CD4-positive, alpha-beta T cell treated with Interleukin-21 for 1 hour (primary cell): ENCODE results near the gene SAC3D1.
"Not testable (repeated sequence)": the region's sequence is repeated elsewhere in the genome, so short reads cannot be mapped to it uniquely, and the experiment has no call there.

ENCODE experiments used
- DNase-seq: peaks from one replicate; pipeline ENCODE4 v3.0.0-alpha.2; 2020

SAC3D1 gene

DNA sequence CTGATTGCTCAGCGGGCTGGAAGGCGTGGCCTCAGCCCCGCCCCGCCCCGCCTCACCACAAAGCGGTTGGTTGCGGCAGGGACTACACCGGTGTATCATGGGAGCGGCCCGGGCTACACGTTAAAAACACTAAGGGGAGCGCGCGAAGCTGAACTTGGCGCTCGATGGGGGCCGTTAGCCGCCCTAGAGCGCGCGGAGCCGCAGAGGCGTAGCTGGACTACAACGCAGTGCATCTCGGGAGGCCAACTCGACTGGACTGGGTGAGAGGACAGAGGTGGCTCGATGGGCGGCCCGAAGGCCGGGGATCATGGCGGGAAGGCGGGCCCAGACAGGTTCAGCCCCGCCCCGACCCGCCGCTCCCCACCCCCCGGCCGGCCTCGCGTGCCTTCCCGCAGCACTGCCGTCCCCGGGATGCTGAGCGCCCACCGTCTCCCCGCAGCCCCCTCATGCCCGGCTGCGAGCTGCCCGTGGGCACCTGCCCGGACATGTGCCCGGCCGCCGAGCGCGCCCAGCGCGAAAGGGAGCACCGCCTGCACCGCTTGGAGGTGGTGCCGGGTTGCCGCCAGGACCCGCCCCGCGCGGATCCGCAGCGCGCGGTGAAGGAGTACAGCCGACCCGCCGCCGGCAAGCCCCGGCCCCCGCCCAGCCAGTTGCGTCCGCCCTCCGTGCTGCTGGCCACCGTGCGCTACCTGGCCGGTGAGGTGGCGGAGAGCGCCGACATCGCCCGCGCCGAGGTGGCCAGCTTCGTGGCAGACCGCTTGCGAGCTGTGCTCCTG is at the start of gene SAC3D1:
Gene SAC3D1, plus strand, starts transcription at position 364 of the 776 bp plus-strand sequence. Its CDS starts 83 bp downstream, at position 447.
- peak; percentile 91 for DNase-seq

DNA sequence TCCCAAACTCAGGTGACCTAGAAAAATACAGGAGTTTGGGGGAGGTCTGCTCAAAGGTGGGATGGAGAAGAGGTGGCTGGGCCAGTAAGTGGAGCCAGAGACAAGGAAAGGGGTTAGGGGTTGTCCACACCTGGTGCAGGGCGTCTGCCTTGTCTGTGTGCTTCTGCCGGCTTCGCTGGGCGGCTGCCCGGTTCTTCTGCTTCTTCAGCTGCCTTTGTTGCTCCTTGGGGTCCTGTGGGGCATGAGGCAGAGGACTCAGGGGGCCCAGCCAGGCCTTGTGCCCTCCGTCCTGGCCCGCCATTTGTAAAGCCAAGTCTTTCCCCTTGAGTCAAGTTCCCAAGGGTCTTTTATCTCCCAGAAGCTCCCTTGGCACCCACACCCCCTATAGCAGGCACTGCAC is 46.7 kb upstream of the SAC3D1 start:
- no peak for DNase-seq

DNA sequence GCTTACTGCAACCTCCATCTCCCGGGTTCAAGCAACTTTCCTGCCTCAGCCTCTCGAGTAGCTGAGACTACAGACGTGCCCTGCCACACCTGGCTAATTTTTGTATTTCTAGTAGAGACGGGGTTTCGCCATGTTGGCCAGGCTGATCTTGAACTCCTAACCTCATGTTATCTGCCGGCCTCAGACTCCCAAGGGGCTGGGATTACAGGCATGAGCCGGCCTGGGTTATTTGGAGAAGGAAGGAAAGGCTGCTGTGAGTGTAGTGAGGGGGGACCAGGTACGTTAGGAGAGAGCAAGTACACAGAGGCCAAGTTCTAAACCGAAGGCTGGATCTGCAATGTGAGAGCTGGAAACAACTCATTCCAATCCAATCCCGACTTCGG is 44.7 kb upstream of the SAC3D1 start:
- DNase-seq = no peak

DNA sequence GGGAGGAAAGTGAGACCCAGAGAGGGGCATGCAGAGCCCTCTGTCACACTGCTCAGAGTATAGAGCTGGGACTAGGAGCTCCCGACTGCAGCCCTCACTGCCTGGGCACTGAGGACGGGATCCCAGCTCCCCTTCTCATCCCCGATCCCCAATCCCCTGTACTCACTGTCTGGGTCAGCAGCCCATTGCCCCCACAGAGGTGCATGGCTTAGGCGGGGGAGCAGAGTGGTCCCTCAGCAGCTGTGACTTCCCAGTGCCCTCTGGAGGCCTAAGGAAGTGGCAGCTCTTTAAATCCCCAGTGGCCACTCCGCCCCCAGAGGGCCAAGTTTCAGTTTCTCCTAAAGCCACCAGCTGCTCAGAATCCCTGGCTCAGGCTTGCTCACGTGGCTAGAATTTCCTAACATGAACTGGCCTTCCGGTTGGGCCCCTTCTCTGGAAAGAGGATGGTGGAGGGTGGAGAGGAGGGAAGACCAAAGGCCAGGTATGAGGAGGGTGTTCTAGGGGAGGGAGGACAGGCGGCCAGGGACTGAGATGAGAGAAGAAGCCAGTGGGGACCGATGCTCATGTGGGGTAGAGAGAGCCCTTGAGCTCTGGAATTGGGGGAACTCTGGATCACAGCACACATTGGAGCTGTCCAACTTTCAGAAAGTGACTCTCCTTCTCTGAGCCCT is 44.2 kb upstream of the SAC3D1 start, which contains the start of gene BATF2:
Gene BATF2, minus strand, starts transcription at position 262 of the 671 bp plus-strand sequence. Its CDS starts 57 bp downstream, at position 205.
- no peak for DNase-seq

DNA sequence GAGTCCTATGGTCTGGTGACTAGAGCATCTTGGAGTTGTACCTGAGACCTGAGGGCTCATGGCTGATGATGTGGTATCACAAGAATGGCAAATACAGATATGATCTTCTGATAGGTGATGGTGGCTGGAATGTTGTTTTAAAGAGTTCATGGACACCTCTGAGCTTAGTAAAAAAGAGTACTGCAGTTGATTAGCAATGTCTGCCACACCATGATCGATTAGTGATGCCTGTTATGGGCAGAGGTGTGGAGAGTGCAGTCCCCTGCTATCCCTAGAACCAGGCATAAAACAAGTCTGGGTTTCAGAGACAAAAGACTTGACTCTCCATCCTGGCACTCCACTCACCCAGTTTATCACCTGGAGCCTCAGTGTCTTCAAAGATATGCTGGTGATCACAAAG is 42.9 kb upstream of the SAC3D1 start:
- no peak for DNase-seq

DNA sequence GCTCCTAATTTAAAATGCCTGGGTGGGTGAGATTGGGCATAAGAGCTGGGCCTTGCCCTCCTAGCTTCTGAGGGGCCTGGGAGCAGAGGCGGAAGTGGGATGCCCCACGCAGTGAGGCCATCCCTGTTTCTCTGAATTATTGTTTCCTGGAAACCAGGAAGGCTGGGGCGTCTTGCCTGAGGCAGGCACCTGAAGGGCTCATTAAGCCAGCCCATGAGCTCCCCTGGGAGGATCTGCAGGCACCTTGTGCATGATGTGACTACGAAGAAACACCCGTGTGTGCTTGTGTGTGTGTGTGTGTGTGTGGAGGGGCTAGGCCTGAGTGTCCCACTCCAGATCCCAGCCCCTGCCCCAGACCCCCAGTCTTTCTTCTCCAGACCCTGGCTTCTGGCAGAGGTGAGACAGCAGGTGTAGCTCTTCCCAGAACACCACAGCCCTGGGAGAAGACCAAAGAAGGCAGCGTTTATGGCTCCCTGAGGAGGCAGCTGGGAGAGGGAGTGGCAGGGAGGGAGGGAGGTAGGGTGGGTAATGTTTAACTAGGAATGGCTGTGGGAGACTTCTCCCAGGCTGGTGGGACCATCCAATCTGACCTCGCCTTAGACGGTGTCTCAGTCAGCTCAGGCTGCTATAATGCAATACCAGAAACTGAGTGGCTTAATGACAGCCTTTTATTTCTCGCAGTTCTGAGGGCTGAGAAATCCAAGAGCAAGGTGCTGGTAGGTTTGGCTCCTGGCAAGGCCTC is 42.1 kb upstream of the SAC3D1 start:
- DNase-seq = no peak

DNA sequence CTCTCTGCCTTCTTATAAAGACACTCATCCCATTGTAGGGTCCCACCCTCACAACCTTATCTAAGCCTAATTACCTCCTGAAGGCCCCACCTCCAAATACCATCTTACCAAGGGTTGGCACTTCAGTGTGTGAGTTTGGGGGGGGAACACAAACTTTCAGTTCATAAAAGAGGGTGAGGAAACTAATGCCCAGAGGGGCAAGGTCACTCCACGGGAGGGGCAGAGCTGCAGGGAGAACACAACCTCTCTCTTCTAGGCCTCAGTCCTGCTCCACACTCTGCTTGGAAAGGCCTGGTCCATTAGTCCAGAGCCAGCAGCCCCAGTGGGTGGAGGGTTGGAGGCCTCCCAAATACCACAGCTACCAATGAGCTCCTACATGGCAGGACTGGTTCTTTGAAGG is 41.5 kb upstream of the SAC3D1 start:
- no peak for DNase-seq

DNA sequence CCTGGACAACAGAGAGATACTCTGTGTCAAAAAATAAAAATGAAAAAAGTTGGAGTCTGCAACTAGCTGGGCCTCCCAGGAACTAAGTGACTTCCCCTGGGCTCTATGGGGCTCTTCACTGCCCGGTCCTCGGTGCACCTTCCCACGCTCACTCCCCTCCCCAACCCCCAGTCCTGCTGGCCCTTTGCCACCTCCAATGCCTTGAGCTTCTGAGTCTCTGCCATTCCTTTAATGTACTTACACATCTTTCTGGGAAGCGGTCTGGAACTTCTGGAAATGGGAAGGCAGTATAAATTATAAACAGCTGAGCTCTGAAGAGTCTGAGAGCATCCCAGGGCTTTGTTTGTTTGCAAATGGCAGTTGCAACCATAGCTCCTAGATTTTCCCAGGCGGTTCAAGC is 38.3 kb upstream of the SAC3D1 start:
- DNase-seq = no peak

DNA sequence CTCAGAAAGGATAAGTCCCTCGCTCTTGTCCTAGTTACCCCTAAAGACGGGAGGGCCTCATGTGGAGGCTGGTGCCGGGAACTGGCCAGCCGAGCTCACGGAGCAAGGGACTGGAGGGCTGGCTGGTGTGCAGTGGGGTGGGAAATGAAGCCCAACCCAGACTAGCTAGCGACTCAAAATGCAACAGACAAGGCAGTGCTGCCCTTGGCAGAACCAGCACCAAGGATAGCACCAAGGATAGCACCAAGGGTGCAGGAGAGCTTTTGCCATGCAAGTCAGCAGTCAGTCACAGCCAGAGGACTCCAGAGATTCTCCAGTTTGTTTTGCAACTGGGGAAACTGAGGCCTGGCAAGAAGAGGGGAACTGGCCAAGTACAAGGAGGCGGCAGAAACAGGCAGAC is 37.7 kb upstream of the SAC3D1 start:
- no peak for DNase-seq

DNA sequence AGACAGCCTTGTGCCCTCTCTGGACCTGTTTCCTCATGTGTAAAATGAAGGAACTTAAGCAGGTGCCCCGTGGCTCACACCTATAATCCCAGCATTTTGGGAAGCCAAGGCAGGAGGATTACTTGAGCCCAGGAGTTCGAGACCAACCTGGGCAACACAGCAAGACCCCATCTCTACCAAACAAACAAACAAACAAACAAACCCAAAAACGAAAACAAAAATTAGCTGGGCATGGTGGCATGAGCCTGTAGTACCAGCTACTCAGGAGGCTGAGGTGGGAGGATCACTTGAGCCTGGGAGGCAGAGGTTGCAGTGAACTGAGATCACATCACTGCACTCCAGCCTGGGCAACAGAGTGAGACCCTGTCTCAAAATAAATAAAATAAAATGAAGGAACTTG is 37.0 kb upstream of the SAC3D1 start:
- not testable (repeated sequence) for DNase-seq

DNA sequence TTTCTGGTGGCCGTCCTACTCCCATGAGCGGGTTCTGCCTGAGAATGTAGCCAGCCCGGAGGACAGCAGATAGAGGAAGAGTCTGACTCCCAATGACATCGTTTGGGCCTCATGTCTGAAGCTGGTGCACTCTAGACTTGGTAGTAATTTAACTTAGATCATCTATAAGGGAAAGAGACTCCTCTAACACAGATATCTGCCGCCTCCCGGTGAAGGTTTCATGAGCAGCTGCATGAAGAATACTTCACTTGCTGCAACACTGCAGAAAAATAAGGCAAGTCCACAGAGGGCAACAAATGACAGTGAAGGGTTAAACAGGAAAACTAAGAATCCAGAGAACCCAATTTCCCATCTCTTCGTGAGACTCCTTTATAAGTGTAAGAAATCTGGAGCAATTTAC is 33.0 kb upstream of the SAC3D1 start:
- DNase-seq = no peak

DNA sequence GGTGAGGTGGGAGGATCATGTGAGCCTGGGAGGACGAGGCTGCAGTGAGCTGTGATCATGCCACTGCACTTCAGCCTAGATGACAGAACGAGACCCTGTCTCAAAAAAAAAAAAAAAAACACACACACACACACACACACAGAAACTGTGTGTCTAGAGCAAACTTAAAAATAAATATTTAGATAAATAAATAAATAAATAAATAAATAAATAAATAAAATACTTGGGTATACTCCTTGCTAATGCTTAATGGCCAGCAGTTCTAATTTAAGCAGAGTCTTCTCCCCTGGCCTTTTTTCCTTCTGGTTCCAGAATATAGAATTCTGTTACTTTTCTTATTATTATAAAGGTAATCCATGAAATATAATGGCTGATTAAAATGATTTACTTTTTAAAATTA is 32.1 kb upstream of the SAC3D1 start:
- DNase-seq = no peak

DNA sequence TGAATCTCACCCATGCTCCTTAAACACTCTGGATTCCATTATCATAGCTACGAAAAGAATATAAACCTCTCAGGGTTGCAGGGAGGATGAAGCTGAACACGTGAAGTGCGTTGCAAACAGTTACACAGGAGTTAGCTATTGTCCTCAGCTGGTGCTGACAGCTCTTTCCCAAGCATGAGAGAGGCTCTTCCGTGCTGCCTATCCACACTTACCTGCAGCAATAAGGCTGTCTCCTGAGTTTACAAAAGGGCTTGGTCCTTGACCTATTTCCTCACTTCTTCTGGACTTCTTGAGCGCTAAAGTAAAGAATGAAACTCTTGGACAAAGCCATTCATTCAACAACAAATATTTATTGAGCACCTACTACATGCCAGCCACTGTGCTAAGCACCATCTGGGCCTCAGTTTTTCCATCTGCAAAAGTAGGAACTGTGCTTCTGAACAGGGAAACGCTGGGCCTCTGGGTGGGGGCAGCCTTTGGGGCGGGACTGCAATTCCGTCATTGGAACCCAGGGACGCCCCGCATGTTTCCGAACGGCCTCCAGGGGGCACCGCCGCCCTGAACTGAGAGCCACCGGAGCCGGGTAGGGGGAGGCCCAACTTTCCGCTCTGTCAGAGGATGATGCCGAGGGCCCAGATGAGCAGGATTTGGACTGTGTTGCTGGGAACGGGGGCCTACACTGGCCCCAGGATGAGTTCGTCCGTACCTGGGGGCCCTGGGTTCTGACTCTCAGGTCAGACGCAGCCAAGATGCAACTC is 27.7 kb upstream of the SAC3D1 start:
- DNase-seq = peak; percentile 92

DNA sequence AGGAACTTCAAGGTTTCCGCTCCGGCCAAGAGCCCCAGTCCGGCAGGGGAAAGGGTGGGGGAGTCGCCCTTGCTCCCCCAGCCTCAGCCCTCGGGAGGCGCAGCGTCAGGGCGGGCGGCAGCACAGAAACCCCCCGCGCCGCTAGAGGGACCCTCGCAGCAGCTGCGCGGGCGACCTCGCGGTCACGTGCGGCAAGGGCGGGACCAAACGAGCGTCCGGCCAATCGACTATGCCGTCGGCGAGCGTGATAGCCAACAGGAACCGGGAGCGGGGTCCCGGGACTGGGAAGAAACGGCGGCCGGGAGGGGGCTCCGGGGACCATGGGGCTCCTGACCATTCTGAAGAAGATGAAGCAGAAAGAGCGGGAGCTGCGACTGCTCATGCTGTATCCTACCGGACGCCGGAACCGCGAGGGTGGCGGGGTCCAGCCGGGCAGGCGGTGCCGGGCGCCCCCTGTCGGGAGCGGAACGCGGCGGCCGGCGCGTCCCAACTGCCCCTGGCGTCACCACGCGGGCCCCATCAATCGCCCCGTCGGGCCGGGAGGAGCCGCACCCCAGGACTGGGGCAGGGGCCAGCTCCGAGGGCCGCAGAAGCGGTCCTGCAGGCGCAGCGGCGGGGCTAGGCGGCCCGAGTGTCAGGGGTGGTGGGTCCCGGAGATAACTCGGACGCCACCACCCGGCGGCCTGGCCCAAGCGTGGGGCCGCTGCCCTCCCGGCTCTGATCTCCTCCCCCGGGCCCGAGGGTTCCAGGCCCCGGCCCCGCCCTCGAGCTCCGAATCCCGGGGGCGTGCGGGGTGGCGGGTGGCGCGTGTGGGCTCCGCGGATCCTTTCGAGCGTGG is 26.9 kb upstream of the SAC3D1 start, which contains the start of gene ARL2:
Gene ARL2, plus strand, starts transcription at position 273 of the 838 bp plus-strand sequence. Its CDS starts 48 bp downstream, at position 321.
- DNase-seq = peak; percentile 89

DNA sequence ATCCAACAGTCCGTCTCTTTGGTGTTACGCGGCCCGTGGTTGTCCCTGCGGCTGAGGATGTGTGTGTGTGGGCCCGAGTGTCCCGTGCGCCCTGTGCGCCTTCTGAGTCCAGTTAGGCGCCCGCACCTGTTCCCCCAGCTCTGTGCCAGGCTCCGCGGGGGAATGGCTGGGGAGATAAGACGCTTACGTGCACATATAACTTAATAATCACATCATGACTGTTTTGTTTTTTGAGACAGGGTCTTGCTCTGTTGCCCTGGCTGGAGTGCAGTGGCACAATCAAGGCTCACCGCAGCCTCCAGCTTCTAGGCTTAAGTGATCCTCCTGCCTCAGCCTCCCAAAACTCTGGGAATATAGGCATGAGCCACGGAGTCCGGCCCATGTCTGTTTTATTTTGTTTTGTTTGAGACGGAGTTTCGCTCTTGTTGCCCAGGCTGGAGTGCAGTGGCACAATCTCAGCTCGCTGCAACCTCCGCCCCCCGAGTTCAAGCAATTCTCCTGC is 26.2 kb upstream of the SAC3D1 start:
- no peak for DNase-seq

DNA sequence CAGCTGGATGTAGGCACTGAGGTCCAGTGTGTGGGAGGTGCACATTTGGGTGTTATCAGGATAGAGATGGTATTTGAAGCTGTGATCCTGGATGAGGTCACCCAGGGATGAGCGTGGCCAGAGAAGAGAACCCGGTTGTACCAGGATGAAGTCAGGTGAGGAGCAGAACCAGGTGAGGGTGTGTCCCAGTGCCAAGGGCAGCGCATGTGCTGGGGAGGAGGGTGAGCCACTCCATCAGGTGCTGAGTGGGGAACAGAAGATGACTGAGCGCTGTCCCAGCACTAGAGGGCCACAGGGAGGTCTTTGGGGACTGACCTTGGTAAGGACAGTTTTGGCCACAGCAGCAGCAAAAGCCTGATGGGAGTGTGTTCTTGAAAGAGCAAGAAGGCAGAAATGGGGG is 24.3 kb upstream of the SAC3D1 start:
- DNase-seq = no peak

DNA sequence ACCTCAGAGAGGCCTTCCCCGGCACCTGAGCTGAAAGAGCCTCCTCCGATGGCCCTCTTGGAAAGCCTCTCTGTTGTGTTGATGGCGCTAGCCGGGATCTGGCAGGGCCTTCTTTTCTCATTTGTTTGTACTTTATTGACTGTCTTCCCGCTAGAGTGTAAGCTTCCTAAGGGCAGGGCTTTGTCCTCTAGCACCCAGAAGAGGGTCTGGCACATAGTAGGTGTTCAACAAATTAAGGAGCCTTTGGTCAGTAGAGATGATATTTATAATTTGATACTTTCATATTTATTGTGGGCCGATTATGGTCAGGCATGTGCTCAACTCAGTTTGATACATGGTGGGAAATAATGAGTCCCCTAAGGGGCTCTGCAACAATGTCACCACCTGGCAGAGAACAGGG is 23.1 kb upstream of the SAC3D1 start:
- DNase-seq = no peak

DNA sequence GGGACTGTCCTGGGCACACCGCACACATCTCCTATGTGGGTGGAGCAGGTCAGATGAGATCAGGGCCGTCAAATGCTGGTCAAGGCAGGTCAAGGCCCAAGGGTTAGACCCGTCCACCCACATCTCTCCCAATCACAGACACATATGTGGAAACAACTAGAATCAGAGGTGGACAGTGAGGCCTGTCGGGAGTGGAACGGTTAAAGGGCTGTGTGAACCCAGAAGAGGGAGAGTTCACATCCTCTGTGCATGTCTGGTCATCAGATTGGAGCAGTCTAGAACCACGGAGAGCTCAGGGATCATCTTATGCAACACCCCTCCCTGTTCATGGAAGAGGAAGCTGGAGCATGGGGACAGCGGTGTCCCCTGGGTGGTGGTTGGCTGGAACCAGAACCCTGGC is 21.2 kb upstream of the SAC3D1 start:
- no peak for DNase-seq

DNA sequence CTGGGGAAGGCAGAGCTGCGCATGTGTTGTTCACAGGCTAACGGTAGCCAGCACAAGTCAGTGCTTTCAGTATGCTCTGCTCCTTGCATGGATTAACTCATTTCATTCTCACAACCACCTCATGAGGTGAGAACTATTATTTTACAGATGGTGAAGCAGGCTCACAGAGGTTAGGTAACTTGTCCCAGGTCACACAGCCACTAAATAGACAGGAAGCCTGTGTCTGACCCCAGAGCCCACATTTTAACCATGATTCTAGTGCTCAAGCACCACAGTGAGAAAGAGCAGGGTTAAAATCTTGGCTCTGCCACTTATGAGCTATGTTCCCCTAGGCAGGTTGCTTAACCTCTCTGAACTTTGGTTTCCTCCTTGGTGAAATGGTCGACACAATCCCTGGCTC is 20.0 kb upstream of the SAC3D1 start:
- no peak for DNase-seq

DNA sequence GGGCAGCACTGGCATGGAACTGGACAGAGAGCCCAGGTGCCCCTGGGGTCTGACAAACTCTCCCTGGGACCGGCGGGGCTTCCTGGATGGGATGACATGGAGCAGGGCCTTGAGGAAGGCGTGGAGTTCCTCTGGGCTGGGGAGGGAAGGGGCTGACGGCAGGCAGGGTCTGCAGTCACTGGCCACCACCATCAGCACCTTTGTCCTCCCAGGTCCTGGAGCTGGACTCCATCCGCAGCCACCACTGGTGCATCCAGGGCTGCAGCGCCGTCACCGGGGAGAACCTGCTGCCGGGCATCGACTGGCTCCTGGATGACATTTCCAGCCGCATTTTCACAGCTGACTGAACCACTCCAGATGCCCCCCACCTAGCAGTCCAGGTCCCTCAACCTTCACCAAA is 19.5 kb upstream of the SAC3D1 start:
- no peak for DNase-seq

DNA sequence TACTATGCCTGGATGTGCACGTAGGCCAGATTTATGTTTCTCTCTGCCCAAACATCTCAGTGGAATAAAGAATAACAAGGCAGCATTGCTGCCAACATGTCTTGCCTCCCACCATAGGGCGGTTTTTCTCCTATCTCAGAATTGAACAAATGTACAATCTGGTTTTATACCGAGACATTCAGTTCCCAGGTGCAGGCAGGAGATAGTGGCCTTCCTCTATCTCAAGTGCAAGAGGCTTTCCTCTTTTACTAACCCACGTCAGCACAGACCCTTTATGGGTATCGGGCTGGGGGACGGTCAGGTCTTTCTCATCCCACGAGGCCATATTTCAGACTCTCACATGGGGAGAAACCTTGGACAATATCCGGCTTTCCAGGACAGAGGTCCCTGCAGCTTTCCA is 17.5 kb upstream of the SAC3D1 start:
- not testable (repeated sequence) for DNase-seq

DNA sequence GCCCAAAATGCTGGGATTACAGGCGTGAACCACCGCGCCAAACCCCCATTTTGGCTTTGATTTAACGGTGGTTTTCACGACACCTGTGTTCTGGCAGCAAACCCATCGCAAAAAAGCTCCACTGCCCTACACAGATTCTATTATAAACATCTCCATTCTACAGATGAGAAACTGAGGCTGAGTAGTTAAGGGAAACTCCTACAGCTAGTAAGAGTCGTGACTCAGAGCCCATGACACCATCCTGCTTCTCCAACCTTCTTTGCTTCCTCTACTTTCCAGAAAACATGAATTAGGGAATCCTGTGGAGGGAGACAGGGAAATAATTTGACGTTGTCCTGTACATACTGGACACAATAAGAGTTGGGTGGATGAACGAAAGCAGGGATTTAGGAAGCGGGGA is 14.2 kb upstream of the SAC3D1 start:
- DNase-seq = no peak
